NB4 (cell line): ENCODE results near the gene CTCFL.

Experiments used
- DNase-seq: peaks from one replicate; pipeline ENCODE4 v3.0.0; 2010; ENCODE audit warnings: low read depth
- H3K4me3 ChIP-seq: one replicate; pipeline ENCODE4 v1.5.1; 2011; ENCODE audit warnings: mild to moderate bottlenecking, low read depth, low read length, moderate library complexity
- CTCF ChIP-seq: IDR thresholded peaks from one replicate; pipeline ENCODE4 v1.5.1; 2012; ENCODE audit warnings: low read depth, low read length
- MAX ChIP-seq: IDR thresholded peaks from 2 replicates; pipeline ENCODE4 v1.6.1; 2011; ENCODE audit warnings: low read depth, low read length
- MYC ChIP-seq: IDR thresholded peaks from 2 replicates; pipeline ENCODE4 v1.6.1; 2011; ENCODE audit warnings: low read depth, low read length
- POLR2A ChIP-seq: IDR thresholded peaks from 2 replicates; pipeline ENCODE4 v1.6.1; 2011; ENCODE audit warnings: mild to moderate bottlenecking; ENCODE audit not compliant: insufficient read length; ENCODE audit errors: extremely low read depth

The CTCFL gene

GRCh38 chr20:57470666-57471495 is 54.1 kb downstream of the CTCFL start:
- no peak overlapping the region for H3K4me3 ChIP-seq
- no peak for DNase-seq

GRCh38 chr20:57470212-57470522 is 54.8 kb downstream of the CTCFL start:
- no peak overlapping the region for H3K4me3 ChIP-seq
- DNase-seq, result no peak
- TF ChIP-seq MYC (no peak), CTCF (no peak), POLR2A (no peak), MAX (no peak)

More at GRCh38 chr20:57470666-57471495, 54.1 kb downstream of the CTCFL start:
- TF ChIP-seq POLR2A, result no peak
- no peak for TF ChIP-seq MAX
- TF ChIP-seq CTCF, result no peak
- TF ChIP-seq MYC, result no peak

GRCh38 chr20:57469418-57470211 is 55.3 kb downstream of the CTCFL start:
- DNase-seq, result no peak
- H3K4me3 ChIP-seq, result no peak overlapping the region
- TF ChIP-seq MYC (no peak), CTCF (no peak), MAX (no peak), POLR2A (no peak)

- H3K4me3 ChIP-seq, result no peak overlapping the region
- TF ChIP-seq POLR2A (no peak), MYC (no peak), MAX (no peak), CTCF (no peak)
- DNase-seq, result no peak
These were observed 56.2 kb downstream of the CTCFL start for GRCh38 chr20:57468523-57469417.

- no peak overlapping the region for H3K4me3 ChIP-seq
- TF ChIP-seq MYC (no peak), POLR2A (no peak), CTCF (no peak), MAX (no peak)
- no peak for DNase-seq
These were observed 57.2 kb downstream of the CTCFL start for GRCh38 chr20:57467742-57468141.
